ENCODE measurements around the gene PPM1F.

Gene PPM1F

GRCh38 chr22:21960200-21961126, 7.8 kb upstream of the PPM1F start:
- DNase-seq = no peak

GRCh38 chr22:21959274-21960074, 6.8 kb upstream of the PPM1F start:
- DNase-seq = no peak

- DNase-seq = no peak
Measured at GRCh38 chr22:21958360-21959273, 6.0 kb upstream of the PPM1F start.

GRCh38 chr22:21951931-21952465, 650 bp downstream of the PPM1F start:
- no peak for DNase-seq

- no peak for DNase-seq
Measured at GRCh38 chr22:21951062-21951461, 1.6 kb downstream of the PPM1F start.

GRCh38 chr22:21949948-21950347, 2.7 kb downstream of the PPM1F start:
- DNase-seq = no peak

- no peak for DNase-seq
Measured at GRCh38 chr22:21949569-21949918, 3.1 kb downstream of the PPM1F start.

- no peak for DNase-seq
Measured at GRCh38 chr22:21948824-21949568, 3.7 kb downstream of the PPM1F start.

GRCh38 chr22:21948390-21948789, 4.3 kb downstream of the PPM1F start:
- no peak for DNase-seq

- DNase-seq = no peak
Measured at GRCh38 chr22:21947040-21948014, 5.3 kb downstream of the PPM1F start.

- no peak for DNase-seq
Measured at GRCh38 chr22:21946262-21946925, 6.3 kb downstream of the PPM1F start.

- DNase-seq = no peak
Measured at GRCh38 chr22:21945453-21946261, 7.0 kb downstream of the PPM1F start.

- DNase-seq = no peak
Measured at GRCh38 chr22:21944871-21945270, 7.8 kb downstream of the PPM1F start.

- no peak for DNase-seq
Measured at GRCh38 chr22:21943571-21944448, 8.8 kb downstream of the PPM1F start.

- peak in 1 of 2 experiments; percentile 56 for DNase-seq
Measured at GRCh38 chr22:21942407-21943343, 10.0 kb downstream of the PPM1F start.

- DNase-seq = no peak
Measured at GRCh38 chr22:21941921-21942320, 10.7 kb downstream of the PPM1F start.

- DNase-seq = no peak
Measured at GRCh38 chr22:21940521-21940920, 12.1 kb downstream of the PPM1F start.

Measured in NCI-H446 (cell line).